Neural cell (in vitro differentiated cells): ENCODE data around the gene RNF227. TPM values are rescaled to one million over a fixed set of nuclear protein-coding genes. Genes with fewer than 3 reads are reported as not detected.

ENCODE experiments used
- H2AFZ ChIP-seq: fragments of 200-600, 300-800 bp; sonication (generic), shearing (Covaris generic); 2 replicates; pipeline ENCODE4 v1.6.0; 2014; ENCODE audit warnings: low read depth, mild to moderate bottlenecking, antibody characterized with exemption, low read length, moderate library complexity
- H3F3A ChIP-seq: fragments of 200-600 bp; shearing (Covaris generic); 2 replicates; pipeline ENCODE4 v1.6.1; 2016; ENCODE audit warnings: mild to moderate bottlenecking, moderate library complexity, mixed read lengths, antibody characterized with exemption, low read length; ENCODE audit not compliant: insufficient read depth, poor library complexity, severe bottlenecking
- H3K27ac ChIP-seq: fragments of 200-600, 300-800 bp; sonication (generic), shearing (Covaris generic); 2 replicates; pipeline ENCODE4 v1.5.1; 2014; ENCODE audit warnings: mild to moderate bottlenecking, low read length, moderate library complexity
- H3K27me3 ChIP-seq: fragments of 300-800, 200-600 bp; sonication (generic), shearing (Covaris generic); 2 replicates; pipeline ENCODE4 v1.6.0; 2014; ENCODE audit warnings: mild to moderate bottlenecking, low read depth, low read length, moderate library complexity; ENCODE audit not compliant: insufficient read depth
- H3K36me3 ChIP-seq: fragments of 300-800, 200-600 bp; sonication (generic), shearing (Covaris generic); 2 replicates; pipeline ENCODE4 v1.5.1; 2014; ENCODE audit warnings: mild to moderate bottlenecking, antibody characterized with exemption, low read length, moderate library complexity; ENCODE audit not compliant: insufficient read depth
- H3K4me2 ChIP-seq: fragments of 300-800, 200-600 bp; sonication (generic), shearing (Covaris generic); 2 replicates; pipeline ENCODE4 v1.6.0; 2014; ENCODE audit warnings: mild to moderate bottlenecking, low read length
- H3K4me3 ChIP-seq: fragments of 300-800, 200-600 bp; sonication (generic), shearing (Covaris generic); 2 replicates; pipeline ENCODE4 v1.5.1; 2014; ENCODE audit warnings: mild to moderate bottlenecking, low read length, moderate library complexity
- H3K79me2 ChIP-seq: fragments of 200-600 bp; shearing (Covaris generic); replicated peaks from 2 replicates; pipeline ENCODE4 v1.6.0; 2014; ENCODE audit warnings: mild to moderate bottlenecking, low read length, moderate library complexity; ENCODE audit not compliant: insufficient read depth
- H3K9ac ChIP-seq: fragments of 300-800, 200-600 bp; sonication (generic), shearing (Covaris generic); 2 replicates; pipeline ENCODE4 v1.6.1; 2016; ENCODE audit warnings: mild to moderate bottlenecking, low read length, mixed read lengths
- H3K9me2 ChIP-seq: fragments of 200-600 bp; shearing (Covaris generic); 2 replicates; pipeline ENCODE4 v1.6.1; 2016; ENCODE audit warnings: mild to moderate bottlenecking, low read length, mixed read lengths; ENCODE audit not compliant: insufficient read depth
- H3K9me3 ChIP-seq: fragments of 200-600, 300-800 bp; sonication (generic), shearing (Covaris generic); 2 replicates; pipeline ENCODE4 v1.6.1; 2016; ENCODE audit warnings: mild to moderate bottlenecking, mixed run types, low read length, moderate library complexity, mixed read lengths
- H4K20me1 ChIP-seq: fragments of 200-600 bp; shearing (Covaris generic); 2 replicates; pipeline ENCODE4 v1.6.1; 2016; ENCODE audit warnings: mild to moderate bottlenecking, mixed run types; ENCODE audit not compliant: insufficient read depth
- EP300 ChIP-seq: fragments of 450-650 bp; conservative IDR thresholded peaks from 2 replicates; pipeline ENCODE4 v1.6.1; 2014; ENCODE audit warnings: antibody characterized with exemption, mild to moderate bottlenecking, moderate library complexity; ENCODE audit not compliant: poor library complexity, severe bottlenecking
- EZH2 ChIP-seq: fragments of 200-600, 300-800 bp; shearing (Covaris generic), sonication (generic); IDR thresholded peaks from 2 replicates; pipeline ENCODE4 v1.6.1; 2014; ENCODE audit warnings: antibody characterized with exemption, low read length, borderline replicate concordance, mild to moderate bottlenecking; ENCODE audit not compliant: insufficient read depth, poor library complexity, severe bottlenecking
- MXI1 ChIP-seq: fragments of 450-650 bp; conservative IDR thresholded peaks from 2 replicates; pipeline ENCODE4 v1.6.1; 2014; ENCODE audit warnings: antibody characterized with exemption, mild to moderate bottlenecking; ENCODE audit not compliant: poor library complexity, severe bottlenecking
- POLR2AphosphoS5 ChIP-seq: IDR thresholded peaks from 2 replicates; pipeline ENCODE4 v1.6.1; 2012
- RAD21 ChIP-seq: fragments of 450-650 bp; conservative IDR thresholded peaks from 2 replicates; pipeline ENCODE4 v1.6.1; 2014; ENCODE audit warnings: antibody characterized with exemption, mild to moderate bottlenecking, moderate library complexity
- SMC3 ChIP-seq: fragments of 450-650 bp; conservative IDR thresholded peaks from 2 replicates; pipeline ENCODE4 v1.6.1; 2014; ENCODE audit warnings: antibody characterized with exemption, mild to moderate bottlenecking, moderate library complexity; ENCODE audit not compliant: poor library complexity
- TAF1 ChIP-seq: IDR thresholded peaks from 2 replicates; pipeline ENCODE4 v1.6.1; 2012; ENCODE audit warnings: low read depth
- polyA plus RNA-seq: library from polyadenylated mRNA; depleted of rRNA; stranded (reverse); fragments of >200 nt; gene quantifications from 2 replicates; pipeline ENCODE4 v1.2.3, GENCODE V29; 2014
- TF ChIP-seq, protein P1 (sequence below): IDR thresholded peaks from 2 replicates; pipeline ENCODE4 v1.6.1; 2012; ENCODE audit warnings: borderline replicate concordance
- TF ChIP-seq, protein P2 (sequence below): fragments of 450-650 bp; IDR thresholded peaks from 2 replicates; pipeline ENCODE4 v1.5.1; 2014; ENCODE audit warnings: antibody characterized with exemption, mild to moderate bottlenecking, moderate library complexity; ENCODE audit not compliant: poor library complexity, severe bottlenecking

The RNF227 gene
- polyA plus RNA-seq, 1 donor from 2014 or later, result 69.9 TPM

DNA sequence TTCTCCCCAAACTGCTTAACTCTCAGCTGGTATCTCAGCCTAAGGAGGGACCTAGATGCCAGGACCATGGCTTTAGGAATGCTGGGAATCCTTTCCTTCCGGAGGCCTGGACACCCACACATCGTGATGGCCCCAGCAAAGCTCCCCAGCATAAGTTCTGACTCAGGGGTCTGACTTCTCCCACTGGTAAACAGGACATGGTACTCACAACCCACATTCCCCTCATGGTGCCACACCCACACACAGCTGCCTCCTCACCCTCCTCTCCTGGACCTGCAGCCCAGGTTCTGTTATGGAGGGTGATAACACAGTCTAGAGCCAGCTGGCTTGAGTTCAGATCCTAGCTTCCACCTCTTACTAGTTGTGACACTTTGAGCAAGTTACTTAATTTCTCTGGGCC, 719 bp upstream of the RNF227 start:
- Histone ChIP-seq H2AFZ (no peak overlapping the region), H3K27me3 (no peaks in the 10 kb centered on the region), H3K9me2 (no peaks in the 10 kb centered on the region), H3K27ac (no peak overlapping the region), H4K20me1 (no peaks in the 10 kb centered on the region), H3K9ac (peak overlapping the region; percentile 84), H3K79me2 (no peaks in the 10 kb centered on the region), H3F3A (peaks cover 9% of the 10 kb centered on the region), H3K9me3 (no peaks in the 10 kb centered on the region), H3K4me2 (no peak overlapping the region), H3K36me3 (no peaks in the 10 kb centered on the region), H3K4me3 (peak overlapping the region; percentile 83)
- TF ChIP-seq EZH2, result no peak
- TF ChIP-seq EP300, result no peak
- TF ChIP-seq POLR2AphosphoS5, result no peak
- no peak for TF ChIP-seq SMC3
- TF ChIP-seq RAD21, result no peak
- TF ChIP-seq, protein P1, sequence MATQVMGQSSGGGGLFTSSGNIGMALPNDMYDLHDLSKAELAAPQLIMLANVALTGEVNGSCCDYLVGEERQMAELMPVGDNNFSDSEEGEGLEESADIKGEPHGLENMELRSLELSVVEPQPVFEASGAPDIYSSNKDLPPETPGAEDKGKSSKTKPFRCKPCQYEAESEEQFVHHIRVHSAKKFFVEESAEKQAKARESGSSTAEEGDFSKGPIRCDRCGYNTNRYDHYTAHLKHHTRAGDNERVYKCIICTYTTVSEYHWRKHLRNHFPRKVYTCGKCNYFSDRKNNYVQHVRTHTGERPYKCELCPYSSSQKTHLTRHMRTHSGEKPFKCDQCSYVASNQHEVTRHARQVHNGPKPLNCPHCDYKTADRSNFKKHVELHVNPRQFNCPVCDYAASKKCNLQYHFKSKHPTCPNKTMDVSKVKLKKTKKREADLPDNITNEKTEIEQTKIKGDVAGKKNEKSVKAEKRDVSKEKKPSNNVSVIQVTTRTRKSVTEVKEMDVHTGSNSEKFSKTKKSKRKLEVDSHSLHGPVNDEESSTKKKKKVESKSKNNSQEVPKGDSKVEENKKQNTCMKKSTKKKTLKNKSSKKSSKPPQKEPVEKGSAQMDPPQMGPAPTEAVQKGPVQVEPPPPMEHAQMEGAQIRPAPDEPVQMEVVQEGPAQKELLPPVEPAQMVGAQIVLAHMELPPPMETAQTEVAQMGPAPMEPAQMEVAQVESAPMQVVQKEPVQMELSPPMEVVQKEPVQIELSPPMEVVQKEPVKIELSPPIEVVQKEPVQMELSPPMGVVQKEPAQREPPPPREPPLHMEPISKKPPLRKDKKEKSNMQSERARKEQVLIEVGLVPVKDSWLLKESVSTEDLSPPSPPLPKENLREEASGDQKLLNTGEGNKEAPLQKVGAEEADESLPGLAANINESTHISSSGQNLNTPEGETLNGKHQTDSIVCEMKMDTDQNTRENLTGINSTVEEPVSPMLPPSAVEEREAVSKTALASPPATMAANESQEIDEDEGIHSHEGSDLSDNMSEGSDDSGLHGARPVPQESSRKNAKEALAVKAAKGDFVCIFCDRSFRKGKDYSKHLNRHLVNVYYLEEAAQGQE, result no peak
- TF ChIP-seq, protein P2, sequence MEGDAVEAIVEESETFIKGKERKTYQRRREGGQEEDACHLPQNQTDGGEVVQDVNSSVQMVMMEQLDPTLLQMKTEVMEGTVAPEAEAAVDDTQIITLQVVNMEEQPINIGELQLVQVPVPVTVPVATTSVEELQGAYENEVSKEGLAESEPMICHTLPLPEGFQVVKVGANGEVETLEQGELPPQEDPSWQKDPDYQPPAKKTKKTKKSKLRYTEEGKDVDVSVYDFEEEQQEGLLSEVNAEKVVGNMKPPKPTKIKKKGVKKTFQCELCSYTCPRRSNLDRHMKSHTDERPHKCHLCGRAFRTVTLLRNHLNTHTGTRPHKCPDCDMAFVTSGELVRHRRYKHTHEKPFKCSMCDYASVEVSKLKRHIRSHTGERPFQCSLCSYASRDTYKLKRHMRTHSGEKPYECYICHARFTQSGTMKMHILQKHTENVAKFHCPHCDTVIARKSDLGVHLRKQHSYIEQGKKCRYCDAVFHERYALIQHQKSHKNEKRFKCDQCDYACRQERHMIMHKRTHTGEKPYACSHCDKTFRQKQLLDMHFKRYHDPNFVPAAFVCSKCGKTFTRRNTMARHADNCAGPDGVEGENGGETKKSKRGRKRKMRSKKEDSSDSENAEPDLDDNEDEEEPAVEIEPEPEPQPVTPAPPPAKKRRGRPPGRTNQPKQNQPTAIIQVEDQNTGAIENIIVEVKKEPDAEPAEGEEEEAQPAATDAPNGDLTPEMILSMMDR, result no peak
- TF ChIP-seq MXI1, result no peak
- no peak for TF ChIP-seq TAF1

DNA sequence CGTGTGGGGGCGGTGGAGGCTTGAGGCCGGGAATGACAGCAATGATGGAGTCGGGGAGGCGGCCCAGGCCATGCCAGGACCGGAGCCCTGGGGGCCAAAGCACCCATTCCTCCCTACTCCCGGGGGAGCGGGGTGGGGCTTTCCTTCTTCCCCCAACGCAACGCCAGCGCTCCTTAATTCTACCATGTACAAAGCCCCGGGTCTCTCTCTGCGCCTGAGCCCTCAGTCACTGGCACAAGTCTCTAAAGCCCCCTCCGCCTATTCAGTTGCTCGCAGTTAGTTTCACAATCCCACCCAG, 245 bp upstream of the RNF227 start:
- Histone ChIP-seq H3F3A (peaks cover 9% of the 10 kb centered on the region), H3K36me3 (no peaks in the 10 kb centered on the region), H3K27me3 (no peaks in the 10 kb centered on the region), H3K9ac (peak overlapping the region; percentile 84), H3K9me3 (no peaks in the 10 kb centered on the region), H3K4me2 (peak overlapping the region; percentile 51), H3K79me2 (no peaks in the 10 kb centered on the region), H3K4me3 (peak overlapping the region; percentile 83), H2AFZ (peak overlapping the region; percentile 60), H4K20me1 (no peaks in the 10 kb centered on the region), H3K9me2 (no peaks in the 10 kb centered on the region), H3K27ac (peak overlapping the region; percentile 83)
- TF ChIP-seq, protein P2, result no peak
- TF ChIP-seq, protein P1, result no peak
- TF ChIP-seq EP300 (no peak), EZH2 (no peak), MXI1 (no peak), POLR2AphosphoS5 (no peak), TAF1 (no peak), SMC3 (no peak), RAD21 (no peak)
